Mucosa of descending colon (tissue), 3 donors: ENCODE measurements around the gene PI16. TPM values are rescaled to one million over a fixed set of nuclear protein-coding genes. Genes with fewer than 3 reads are reported as not detected.

Source experiments
- ATAC-seq: fragments of 200-7000 bp; cut with Tn5 transposase; one replicate; pipeline ENCODE4 v1.9.1; 2020; ENCODE audit warnings: mild to moderate bottlenecking, moderate library complexity
- DNase-seq, 3 donors: peaks; one replicate each; pipeline ENCODE4 v3.0.0-alpha.2; 2020
- H3K36me3 ChIP-seq: fragments of 200-600 bp; one replicate; pipeline ENCODE4 v1.8.0; 2021; ENCODE audit warnings: low read depth, mild to moderate bottlenecking
- H3K4me1 ChIP-seq: fragments of 200-600 bp; one replicate; pipeline ENCODE4 v1.8.0; 2021; ENCODE audit warnings: low read depth, mild to moderate bottlenecking
- H3K4me3 ChIP-seq: fragments of 200-600 bp; one replicate; pipeline ENCODE4 v1.8.0; 2021; ENCODE audit warnings: mild to moderate bottlenecking
- H3K9me3 ChIP-seq: fragments of 200-600 bp; one replicate; pipeline ENCODE4 v1.8.0; 2021; ENCODE audit warnings: mild to moderate bottlenecking
- CTCF ChIP-seq: fragments of 200-600 bp; IDR thresholded peaks from one replicate; pipeline ENCODE4 v1.8.0; 2022; ENCODE audit warnings: antibody characterized with exemption, mild to moderate bottlenecking
- intact Hi-C, 2 donors: fragments of 100-400 bp; cut with DNase I in 1 of 2; cut with micrococcal nuclease in 1 of 2; formaldehyde crosslinking; loops; one replicate each; pipeline versions ENCODE4 v1.11.0 to v1.11.1; 2022; cut with DNase I, micrococcal nuclease
- total RNA-seq, 3 donors: library from RNA; stranded (reverse); fragmentation: NEBNext Ultra II Directional in 2 of 3; extraction: Animal tissue kit (Norgen Biotek cat#: 25700) in 2 of 3; gene quantifications; one replicate each; pipeline versions ENCODE4 v1.2.1 to v1.2.4, GENCODE V29; 2021 to 2023
- donor health status: DM: no; HTN: no; CAD: no; lungs with moderate emphysema.
- donor health status: DM: no; HTN: no; CAD: no.
- donor health status: DM: no; HTN: yes; CAD: no.

PI16 gene
- total RNA-seq, 3 donors from 2014 or later = 0.46 to 6.1 (median 3.9) TPM

GRCh38 chr6:36964908-36965307 is 10.4 kb downstream of the PI16 start:
- intact Hi-C loops = no loop called here
- no peak for DNase-seq
- no peak for TF ChIP-seq CTCF
- peaks cover 7% of the 10 kb centered on the region for H3K36me3 ChIP-seq
- H3K9me3 ChIP-seq = no peaks in the 10 kb centered on the region
- no peaks in the 10 kb centered on the region for H3K4me1 ChIP-seq
- no peak for ATAC-seq
- H3K4me3 ChIP-seq = no peak overlapping the region

- H3K4me1 ChIP-seq = no peaks in the 10 kb centered on the region
Observed at GRCh38 chr6:36967301-36967700, 12.8 kb downstream of the PI16 start.

GRCh38 chr6:36967757-36968156 is 13.2 kb downstream of the PI16 start:
- DNase-seq (no peak), ATAC-seq (no peak)
- peaks cover 7% of the 10 kb centered on the region for H3K36me3 ChIP-seq
- no peaks in the 10 kb centered on the region for H3K4me1 ChIP-seq
- H3K4me3 ChIP-seq = no peak overlapping the region
- intact Hi-C loops = no loop called here
- TF ChIP-seq CTCF = no peak
- H3K9me3 ChIP-seq = no peaks in the 10 kb centered on the region

More at GRCh38 chr6:36967301-36967700, 12.8 kb downstream of the PI16 start:
- no peaks in the 10 kb centered on the region for H3K9me3 ChIP-seq
- no peak for TF ChIP-seq CTCF
- H3K4me3 ChIP-seq = no peak overlapping the region
- ATAC-seq (no peak), DNase-seq (no peak)
- peaks cover 7% of the 10 kb centered on the region for H3K36me3 ChIP-seq
- intact Hi-C loops = no loop called here

- Histone ChIP-seq H3K36me3 (peaks cover 7% of the 10 kb centered on the region), H3K9me3 (no peaks in the 10 kb centered on the region), H3K4me3 (no peak overlapping the region), H3K4me1 (no peaks in the 10 kb centered on the region)
- intact Hi-C loops = no loop called here
- TF ChIP-seq CTCF = no peak
- ATAC-seq (peak; percentile 37), DNase-seq (peak in 2 of 3 donors; percentile 62 to 67)
Observed at GRCh38 chr6:36968266-36968977, 13.9 kb downstream of the PI16 start.

- Histone ChIP-seq H3K4me1 (no peaks in the 10 kb centered on the region), H3K9me3 (no peaks in the 10 kb centered on the region), H3K36me3 (peaks cover 12% of the 10 kb centered on the region), H3K4me3 (no peak overlapping the region)
- ATAC-seq = peak; percentile 18
- intact Hi-C loops = no loop called here
- TF ChIP-seq CTCF = no peak
- no peak for DNase-seq
Observed at GRCh38 chr6:36969240-36969691, 14.7 kb downstream of the PI16 start.
